Uterus (tissue), 4 donors: ENCODE measurements around the gene PLCG1. TPM values are rescaled to one million over a fixed set of nuclear protein-coding genes. Genes with fewer than 3 reads are reported as not detected.

ENCODE experiments used
- DNase-seq, 2 donors: peaks; one replicate each; pipeline ENCODE4 v3.0.0-alpha.2; 2019 to 2020
- H3K27ac ChIP-seq, 2 donors: fragments of 200-600 bp; sonication (generic); 1 replicate in 1 of 2; 2 replicates in 1 of 2; pipeline ENCODE4 v1.5.1; 2016 to 2018
- H3K27me3 ChIP-seq, 2 donors: fragments of 200-600 bp; sonication (generic); one replicate each; pipeline ENCODE4 v1.5.1; 2018 to 2019; ENCODE audit warnings: control low read depth in 1 of 2
- H3K36me3 ChIP-seq, 2 donors: fragments of 200-600 bp; sonication (generic); one replicate each; pipeline ENCODE4 v1.5.1; 2019; ENCODE audit warnings: control low read depth in 1 of 2
- H3K4me1 ChIP-seq, 2 donors: fragments of 200-600 bp; sonication (generic); one replicate each; pipeline ENCODE4 v1.5.1; 2018 to 2019; ENCODE audit warnings: control low read depth in 1 of 2
- H3K4me3 ChIP-seq, 2 donors: fragments of 200-600 bp; sonication (generic); 1 replicate in 1 of 2; 2 replicates in 1 of 2; pipeline ENCODE4 v1.5.1; 2018 to 2019; ENCODE audit warnings: mild to moderate bottlenecking in 1 of 2
- H3K9me3 ChIP-seq, 2 donors: fragments of 200-600 bp; sonication (generic); one replicate each; pipeline ENCODE4 v1.5.1; 2019; ENCODE audit warnings: control low read depth in 1 of 2
- CTCF ChIP-seq, 4 experiments: fragments of 200-600 bp in 2 of 4; fragments of 450-650 bp in 2 of 4; sonication (generic) in 2 of 4; IDR thresholded peaks; one replicate each; pipeline ENCODE4 v1.5.1; 2016 to 2019; ENCODE audit warnings: antibody characterized with exemption in 4 of 4, mild to moderate bottlenecking in 2 of 4, moderate library complexity in 1 of 4
- POLR2A ChIP-seq, 2 donors: fragments of 450-650 bp; IDR thresholded peaks; one replicate each; pipeline ENCODE4 v1.6.1; 2016; ENCODE audit warnings: antibody characterized with exemption in 2 of 2, mild to moderate bottlenecking in 1 of 2, moderate library complexity in 1 of 2
- intact Hi-C: fragments of 100-400 bp; cut with DNase I; formaldehyde crosslinking; loops from one replicate; pipeline ENCODE4 v1.15.1; 2023; ENCODE audit warnings: low total_unique reads
- total RNA-seq, 4 donors: library from RNA; depleted of rRNA in 3 of 4; stranded (reverse); fragments of >200 nt in 3 of 4; gene quantifications; one replicate each; pipeline versions ENCODE4 v1.1.0 to v1.2.4, GENCODE V29; 2014 to 2023
- donor health status: DM: yes; HTN: yes; CAD: no.

PLCG1 gene
- total RNA-seq, 4 donors from 2014 or later: 38.8 to 180 (median 138) TPM

DNA sequence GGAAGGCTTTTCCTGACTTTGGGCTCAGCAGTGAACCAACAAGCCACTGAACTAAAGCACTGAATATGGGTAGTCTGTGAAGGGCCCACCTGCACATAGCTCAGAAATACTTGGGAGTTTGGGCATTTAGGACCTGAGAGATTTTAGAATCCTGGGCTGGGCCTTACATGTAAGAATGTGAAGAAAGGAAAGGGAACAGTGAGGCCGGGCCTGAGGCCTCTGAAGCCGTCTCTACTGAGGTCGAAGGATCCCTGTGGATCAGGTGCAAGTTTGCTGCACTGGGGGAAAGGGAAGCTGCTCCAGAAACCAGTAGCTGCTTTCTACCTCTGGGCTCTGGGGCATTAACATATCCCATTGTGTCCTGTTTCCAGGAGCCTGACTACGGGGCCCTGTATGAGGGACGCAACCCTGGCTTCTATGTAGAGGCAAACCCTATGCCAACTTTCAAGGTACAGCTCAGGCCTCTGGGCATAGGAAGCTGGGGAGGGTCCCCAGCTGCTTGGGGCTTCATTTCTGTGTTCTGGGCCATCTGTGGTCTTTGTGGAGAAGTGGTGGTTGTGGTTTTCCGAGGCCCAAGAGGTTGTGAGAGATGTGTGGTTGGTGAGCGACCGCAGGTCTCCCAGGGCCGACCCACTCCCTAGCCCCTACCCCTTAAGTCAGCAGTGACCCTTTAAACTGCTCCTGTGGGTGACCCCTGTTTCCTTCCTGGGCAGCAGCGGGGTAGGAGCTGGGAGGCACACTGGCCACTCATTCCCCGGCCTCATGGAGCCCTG is 30.3 kb downstream of the PLCG1 start:
- intact Hi-C loops: no loop called here
- no peak for DNase-seq
- Histone ChIP-seq H3K27ac (no peak overlapping the region), H3K36me3 (no peaks in the 10 kb centered on the region), H3K27me3 (no peaks in the 10 kb centered on the region), H3K4me3 (no peak overlapping the region), H3K4me1 (peaks cover 0 to 1% of the 10 kb centered on the region in 2 donors), H3K9me3 (no peaks in the 10 kb centered on the region)
- TF ChIP-seq POLR2A (IDR thresholded peaks at IDR 0.05): no peak
- no peak for TF ChIP-seq CTCF (IDR thresholded peaks at IDR 0.05)

- Histone ChIP-seq H3K36me3 (no peaks in the 10 kb centered on the region), H3K27ac (no peak overlapping the region)
- intact Hi-C loops: no loop called here
Observed at GRCh38 chr20:41168281-41169161, 31.2 kb downstream of the PLCG1 start.

DNA sequence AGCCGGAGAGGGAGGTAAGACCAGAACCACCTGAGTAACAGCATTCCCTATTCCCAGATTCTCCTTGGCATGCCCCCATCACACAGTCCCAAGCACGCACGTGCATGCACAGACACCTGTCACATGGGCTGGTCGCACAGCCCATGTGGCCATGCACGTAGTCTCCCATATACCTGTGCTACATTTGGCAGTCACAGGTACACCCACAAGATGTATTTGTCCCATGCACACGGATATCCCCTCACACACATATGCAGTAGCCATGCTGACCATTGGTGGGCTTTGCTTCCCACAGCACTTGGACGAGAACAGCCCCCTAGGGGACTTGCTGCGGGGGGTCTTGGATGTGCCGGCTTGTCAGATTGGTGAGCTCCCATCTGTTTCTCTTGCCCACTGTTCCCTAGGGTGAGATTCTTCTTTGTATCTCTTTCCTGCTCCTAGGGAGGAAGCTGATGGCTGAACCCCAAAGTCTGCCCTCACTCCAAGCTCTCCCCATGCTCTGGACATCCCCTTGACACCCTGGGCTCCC is 31.9 kb downstream of the PLCG1 start:
- Histone ChIP-seq H3K4me1 (peaks cover 0 to 6% of the 10 kb centered on the region in 2 donors), H3K27ac (peak overlapping the region in 1 of 2 donors; percentile 7), H3K36me3 (no peaks in the 10 kb centered on the region), H3K9me3 (no peaks in the 10 kb centered on the region), H3K27me3 (no peaks in the 10 kb centered on the region), H3K4me3 (no peak overlapping the region)
- intact Hi-C loops: no loop called here
- TF ChIP-seq CTCF (IDR thresholded peaks at IDR 0.05): no peak
- no peak for TF ChIP-seq POLR2A (IDR thresholded peaks at IDR 0.05)
- peak; percentile 6 to 14 for DNase-seq

More at GRCh38 chr20:41168281-41169161, 31.2 kb downstream of the PLCG1 start:
- Histone ChIP-seq H3K4me1 (peaks cover 0 to 6% of the 10 kb centered on the region in 2 donors), H3K4me3 (no peak overlapping the region), H3K9me3 (no peaks in the 10 kb centered on the region), H3K27me3 (no peaks in the 10 kb centered on the region)
- peak in 1 of 2 donors; percentile 9 for DNase-seq
- TF ChIP-seq CTCF (IDR thresholded peaks at IDR 0.05): no peak
- no peak for TF ChIP-seq POLR2A (IDR thresholded peaks at IDR 0.05)

- Histone ChIP-seq H3K27me3 (no peaks in the 10 kb centered on the region), H3K9me3 (no peaks in the 10 kb centered on the region), H3K36me3 (no peaks in the 10 kb centered on the region), H3K4me1 (peaks cover 0 to 6% of the 10 kb centered on the region in 2 donors), H3K4me3 (no peak overlapping the region), H3K27ac (peak overlapping the region; percentile 7 to 71)
- peak; percentile 12 to 13 for DNase-seq
- intact Hi-C loops: loop anchor here (5.0 kb wide), 1 partner anchor 62 kb away; no protein-coding TSS in a partner anchor
- TF ChIP-seq POLR2A (IDR thresholded peaks at IDR 0.05) (no peak), CTCF (IDR thresholded peaks at IDR 0.05) (no peak)
Observed at GRCh38 chr20:41169791-41170351, 32.5 kb downstream of the PLCG1 start.
